Measurements from ENCODE around the gene HMHB1.

DNA sequence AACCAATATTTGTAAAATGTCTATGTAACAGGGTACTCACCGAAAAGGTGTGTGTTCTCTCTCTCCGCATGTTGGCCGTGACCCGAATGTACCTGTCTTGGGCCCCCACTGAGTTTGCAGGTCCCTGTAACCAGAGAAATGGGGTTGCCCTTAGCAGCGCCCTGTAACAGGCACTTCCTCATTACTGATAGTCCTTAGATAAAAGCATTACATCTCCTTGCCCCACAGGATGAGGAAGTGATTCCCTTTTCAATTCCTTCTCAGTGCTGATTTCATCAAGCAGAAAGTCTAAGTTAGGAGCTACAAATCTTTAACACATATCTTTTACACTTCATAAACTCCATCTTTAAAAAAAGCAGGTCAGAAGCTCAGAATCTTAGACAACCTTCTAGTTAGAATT is 15.2 kb upstream of the HMHB1 start:
- TF ChIP-seq EP300 (IDR thresholded peaks at IDR 0.05), result no peak
- TF ChIP-seq, protein P1, sequence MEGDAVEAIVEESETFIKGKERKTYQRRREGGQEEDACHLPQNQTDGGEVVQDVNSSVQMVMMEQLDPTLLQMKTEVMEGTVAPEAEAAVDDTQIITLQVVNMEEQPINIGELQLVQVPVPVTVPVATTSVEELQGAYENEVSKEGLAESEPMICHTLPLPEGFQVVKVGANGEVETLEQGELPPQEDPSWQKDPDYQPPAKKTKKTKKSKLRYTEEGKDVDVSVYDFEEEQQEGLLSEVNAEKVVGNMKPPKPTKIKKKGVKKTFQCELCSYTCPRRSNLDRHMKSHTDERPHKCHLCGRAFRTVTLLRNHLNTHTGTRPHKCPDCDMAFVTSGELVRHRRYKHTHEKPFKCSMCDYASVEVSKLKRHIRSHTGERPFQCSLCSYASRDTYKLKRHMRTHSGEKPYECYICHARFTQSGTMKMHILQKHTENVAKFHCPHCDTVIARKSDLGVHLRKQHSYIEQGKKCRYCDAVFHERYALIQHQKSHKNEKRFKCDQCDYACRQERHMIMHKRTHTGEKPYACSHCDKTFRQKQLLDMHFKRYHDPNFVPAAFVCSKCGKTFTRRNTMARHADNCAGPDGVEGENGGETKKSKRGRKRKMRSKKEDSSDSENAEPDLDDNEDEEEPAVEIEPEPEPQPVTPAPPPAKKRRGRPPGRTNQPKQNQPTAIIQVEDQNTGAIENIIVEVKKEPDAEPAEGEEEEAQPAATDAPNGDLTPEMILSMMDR (IDR thresholded peaks at IDR 0.05), result no peak
